Bone marrow (tissue), 2 donors: ENCODE results near the gene SIGLEC6.
"Not testable (repeated sequence)": the region's sequence is repeated elsewhere in the genome, so short reads cannot be mapped to it uniquely, and the experiment has no call there.

ENCODE experiments used
- DNase-seq, 2 donors: peaks; one replicate each; lab custom pipeline; 2025; lab: John Stamatoyannopoulos, UW

The SIGLEC6 gene

GRCh38 chr19:51508059-51508733, 23.3 kb downstream of the SIGLEC6 start:
- DNase-seq, result no peak

GRCh38 chr19:51507640-51508058, 23.8 kb downstream of the SIGLEC6 start:
- DNase-seq, result no peak

DNA sequence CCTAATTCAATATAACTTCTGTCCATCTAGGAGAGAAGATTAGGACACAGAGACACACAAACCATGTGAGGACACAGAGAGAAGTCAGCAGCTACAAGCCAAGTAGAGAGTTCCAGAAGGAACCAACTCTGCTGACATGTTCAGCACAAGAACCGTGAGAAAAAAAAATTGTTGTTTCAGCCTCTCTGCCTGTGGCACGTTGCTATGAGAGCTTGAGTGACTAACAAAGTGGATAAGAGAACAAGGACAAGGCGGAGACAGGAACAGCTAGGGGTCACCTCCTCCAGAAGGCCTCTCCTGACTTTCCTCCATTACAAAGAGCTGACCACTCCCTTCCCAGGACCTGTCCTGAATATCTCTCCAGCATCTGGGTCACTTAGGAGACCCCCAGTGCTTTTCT, 24.3 kb downstream of the SIGLEC6 start:
- no peak for DNase-seq

GRCh38 chr19:51505904-51506303, 25.6 kb downstream of the SIGLEC6 start:
- DNase-seq, result no peak

DNA sequence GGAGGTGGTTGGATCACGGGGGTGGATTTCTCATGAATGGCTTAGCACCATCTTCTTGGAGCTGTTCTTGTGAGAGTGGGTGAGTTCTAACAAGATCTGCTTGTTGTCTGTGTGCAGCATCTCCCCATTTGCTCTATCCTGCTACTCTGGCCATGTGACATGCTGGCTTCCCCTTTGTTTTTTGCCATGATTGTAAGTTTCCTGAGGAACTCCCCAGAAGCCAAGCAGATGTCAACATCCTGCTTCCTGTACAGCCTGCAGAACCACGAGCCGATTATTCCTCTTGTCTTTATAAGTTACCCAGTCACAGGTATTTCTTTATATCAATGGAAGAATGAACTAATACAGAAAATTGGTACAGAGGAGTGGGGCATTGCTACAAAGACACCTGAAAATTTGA, 27.6 kb downstream of the SIGLEC6 start:
- no peak for DNase-seq

DNA sequence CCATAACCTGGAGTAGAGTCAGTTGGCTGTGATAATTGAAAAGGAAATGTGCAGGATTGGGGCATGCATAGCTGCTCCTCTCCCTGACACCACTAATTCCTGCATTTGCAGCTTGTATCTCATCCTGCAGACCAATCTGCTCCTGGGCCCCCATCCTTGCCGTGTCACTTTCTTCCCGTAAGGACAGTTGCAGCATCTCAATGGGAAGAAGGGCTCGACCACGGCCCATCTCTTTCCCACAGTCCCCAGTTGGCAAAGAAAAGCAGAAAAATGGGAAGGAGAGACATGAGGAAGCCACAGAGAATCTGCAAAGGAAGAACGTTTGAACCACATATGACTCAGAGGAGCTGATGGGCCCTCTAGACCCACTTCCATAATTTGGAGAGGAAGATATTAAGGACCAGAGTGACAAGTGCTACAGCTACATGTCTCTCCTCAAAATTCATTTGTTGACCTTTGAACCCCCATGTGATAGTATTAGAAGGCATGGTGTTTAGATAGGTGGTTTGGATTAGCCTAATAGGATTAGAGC, 28.1 kb downstream of the SIGLEC6 start:
- peak in 1 of 2 donors; percentile 56 for DNase-seq

DNA sequence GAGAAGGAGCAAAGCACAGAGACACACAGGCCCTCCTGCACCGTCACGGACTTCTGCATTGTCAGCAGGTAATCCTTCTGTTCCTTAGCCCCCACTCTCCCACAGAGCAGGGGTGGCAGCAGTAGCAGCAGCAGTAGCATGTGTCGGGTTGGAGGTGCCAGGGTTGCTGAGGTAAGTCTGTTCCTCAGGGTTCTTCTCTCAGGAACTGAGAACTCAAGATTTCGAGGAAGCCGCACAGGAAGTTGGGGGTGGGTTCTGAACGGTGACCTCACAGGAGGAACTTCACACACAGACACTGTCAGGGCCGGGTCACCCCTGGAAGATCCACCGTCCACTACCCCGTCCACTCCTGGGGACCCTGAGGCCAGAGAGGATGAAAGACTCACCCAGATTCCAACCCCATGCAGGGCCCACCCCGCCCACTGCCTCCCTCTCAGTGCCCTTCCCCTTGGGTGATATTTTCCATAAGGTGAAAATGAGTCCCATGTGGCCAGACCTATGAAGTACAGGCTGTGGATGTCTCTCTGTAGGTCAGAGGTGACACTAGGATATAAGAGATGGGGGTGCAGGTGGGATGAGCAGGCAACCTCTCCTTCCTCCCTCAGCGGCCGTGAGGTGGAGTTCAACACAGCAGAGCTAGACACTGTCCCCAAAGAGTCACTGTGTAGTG, 29.7 kb downstream of the SIGLEC6 start, which contains the start of gene SIGLEC12:
Gene SIGLEC12, minus strand, starts transcription at position 207 of the 670 bp plus-strand sequence. Its CDS starts 67 bp downstream, at position 140.
- peak; percentile 14 to 28 for DNase-seq

DNA sequence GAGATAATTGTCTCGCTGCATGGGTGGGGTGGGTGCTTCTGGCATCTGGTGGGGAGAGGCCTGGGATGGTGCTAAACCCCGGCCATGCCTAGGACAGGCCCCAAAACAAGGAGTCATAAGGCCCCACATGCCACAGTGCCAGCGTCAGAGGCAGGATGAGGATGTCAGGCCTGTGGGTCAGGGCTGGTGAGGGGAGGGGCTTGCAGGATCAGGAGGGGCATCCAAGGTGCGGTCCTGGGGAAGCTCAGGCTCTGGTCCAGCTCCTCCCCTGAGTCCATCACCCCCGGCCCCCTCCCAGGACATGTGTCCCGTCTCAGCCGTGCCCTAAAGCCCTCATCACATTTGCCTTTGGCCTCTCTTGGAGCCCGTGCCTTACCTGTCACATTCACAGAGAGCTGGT, 30.5 kb downstream of the SIGLEC6 start:
- not testable (repeated sequence) for DNase-seq

DNA sequence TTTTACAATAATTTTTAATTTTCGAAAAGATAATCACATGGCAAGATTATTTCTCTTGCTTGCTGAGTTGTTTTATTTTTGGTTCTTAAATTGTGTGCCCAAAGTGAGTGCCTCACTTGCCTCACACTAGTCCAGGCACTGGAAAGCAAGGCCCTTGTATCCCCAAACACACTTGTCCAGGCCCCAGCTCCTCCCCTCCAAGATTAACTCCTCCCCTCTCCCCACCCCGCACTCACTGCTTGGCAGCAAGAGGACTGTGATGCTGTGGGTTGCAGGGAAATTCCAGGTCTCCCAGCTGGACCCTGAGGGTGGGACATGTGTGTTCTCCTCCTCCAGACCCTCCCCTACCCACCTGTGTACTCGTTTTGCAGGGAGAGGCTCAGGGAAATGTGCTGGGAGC, 33.8 kb downstream of the SIGLEC6 start:
- DNase-seq, result no peak

GRCh38 chr19:51493776-51494175, 37.7 kb downstream of the SIGLEC6 start:
- DNase-seq, result no peak

DNA sequence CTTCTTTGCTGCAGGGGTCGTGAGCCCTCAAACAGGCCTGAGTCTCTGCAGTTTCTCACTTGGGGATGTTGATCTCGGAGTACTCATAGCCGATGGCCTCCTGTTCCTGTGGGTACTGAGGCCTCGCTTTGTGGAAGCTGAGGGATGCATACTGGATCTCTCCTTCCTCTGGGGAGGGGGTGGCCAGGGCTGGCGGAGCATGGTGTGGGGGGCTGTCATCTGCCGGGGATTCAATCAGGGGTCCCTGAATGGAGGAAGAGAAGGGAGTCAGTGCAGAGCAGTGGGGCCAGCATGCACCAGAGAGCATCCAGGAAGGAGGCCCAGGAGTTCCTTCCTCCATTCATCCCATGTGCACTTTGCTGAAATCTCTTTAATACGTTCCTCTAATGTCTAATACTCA, 39.9 kb downstream of the SIGLEC6 start:
- DNase-seq, result no peak

- DNase-seq, result no peak
Observed at GRCh38 chr19:51490676-51491075, 40.8 kb downstream of the SIGLEC6 start.

DNA sequence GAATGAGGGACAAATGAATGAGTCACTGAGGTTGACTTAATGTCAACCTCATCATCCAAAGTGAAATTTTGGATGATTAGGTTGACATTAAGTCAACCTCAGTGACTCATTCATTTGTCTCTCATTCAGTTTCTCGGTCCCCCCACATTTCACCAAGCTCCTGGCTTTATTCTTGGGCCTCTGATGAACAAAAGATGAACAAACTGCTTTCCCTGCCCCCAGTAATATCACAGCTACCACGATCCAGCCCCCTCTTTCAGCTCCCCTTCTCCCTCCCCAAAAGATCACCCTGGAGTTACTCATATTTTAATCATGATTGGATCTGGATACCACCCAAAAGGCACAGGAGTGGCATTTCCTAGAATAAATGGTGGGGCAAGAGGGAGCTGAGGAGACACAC, 42.4 kb downstream of the SIGLEC6 start:
- no peak for DNase-seq

- DNase-seq, result no peak
Observed at GRCh38 chr19:51488491-51488890, 43.0 kb downstream of the SIGLEC6 start.

GRCh38 chr19:51485960-51486660, 45.4 kb downstream of the SIGLEC6 start:
- DNase-seq, result no peak

- DNase-seq, result no peak
Observed at GRCh38 chr19:51480590-51480989, 50.9 kb downstream of the SIGLEC6 start.

- DNase-seq, result no peak
Observed at GRCh38 chr19:51479531-51480331, 51.7 kb downstream of the SIGLEC6 start.

DNA sequence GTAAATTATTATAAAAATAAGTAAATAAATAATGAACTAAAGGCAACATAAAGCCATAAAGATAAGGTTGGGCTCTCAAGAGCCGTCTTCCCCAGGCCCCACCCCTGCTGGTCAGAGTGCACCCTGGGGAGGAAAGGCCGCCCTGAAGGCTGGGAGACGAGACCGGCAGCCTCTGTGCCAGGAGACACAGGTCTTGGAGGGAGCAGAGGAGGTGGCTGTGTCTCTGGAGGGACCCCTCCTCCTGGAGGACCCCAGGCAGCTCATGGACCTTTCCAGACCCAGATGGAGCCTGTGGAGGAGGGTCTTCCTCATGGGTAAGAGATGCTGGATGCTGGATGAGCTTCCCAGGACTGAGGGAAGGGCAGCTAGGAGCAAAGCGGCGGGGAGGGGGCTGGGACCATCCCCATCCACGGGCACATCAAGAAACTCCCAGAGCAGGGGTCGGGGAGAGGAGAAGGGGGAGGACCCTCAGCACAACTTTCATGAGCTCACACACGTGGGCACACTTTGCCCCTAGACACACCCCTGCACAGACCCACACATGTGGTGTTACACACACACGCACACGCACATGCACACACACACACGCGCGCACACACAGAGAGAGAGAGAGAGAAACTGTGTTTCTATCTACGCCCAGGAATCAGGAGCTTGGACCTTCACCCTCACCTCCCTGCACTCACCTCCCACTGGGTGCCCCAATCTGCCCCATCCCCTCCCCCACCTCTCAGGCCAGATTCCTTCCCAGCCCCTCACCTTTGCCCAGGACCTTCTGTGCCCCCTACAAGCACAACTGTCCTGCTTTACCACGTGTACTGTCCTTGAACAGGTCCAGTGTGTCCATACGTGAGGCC, 52.9 kb downstream of the SIGLEC6 start, which contains the start of gene CEACAM18:
Gene CEACAM18, plus strand, starts transcription at position 159 of the 854 bp plus-strand sequence.
- DNase-seq, result no peak

- DNase-seq, result no peak
Observed at GRCh38 chr19:51477344-51477743, 54.1 kb downstream of the SIGLEC6 start.

DNA sequence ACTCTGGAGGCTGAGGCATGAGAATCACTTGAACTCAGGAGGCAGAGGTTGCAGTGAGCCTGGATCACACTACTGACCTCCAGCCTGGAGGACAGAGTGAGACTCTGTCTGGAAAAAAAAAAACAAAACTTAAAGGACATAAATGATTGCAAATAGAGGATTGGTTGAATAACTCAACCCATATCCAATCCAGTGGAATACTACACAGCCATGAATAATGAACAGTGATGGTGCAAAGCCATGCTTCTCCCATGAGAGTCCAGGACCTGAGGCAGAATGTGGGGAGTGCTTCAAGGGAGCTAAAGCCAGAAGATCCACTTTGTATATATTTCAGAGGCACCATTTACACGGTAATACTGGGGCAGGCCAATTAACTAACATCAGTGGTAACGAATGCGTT, 55.3 kb downstream of the SIGLEC6 start:
- no peak for DNase-seq
